ENCODE results near the gene SGCA. TPM values are rescaled to one million over a fixed set of nuclear protein-coding genes. Genes with fewer than 3 reads are reported as not detected.

Gene SGCA
- polyA plus RNA-seq, 1 donor (not counting 4 experiments of a cell fraction or from before 2014, with no cell fraction given), result not detected

GRCh38 chr17:50188921-50189549 lies 23.2 kb downstream of the SGCA start:
- dilution Hi-C loops (cut with MboI; ENCODE audit: extremely low pct_ligation_motif_present, low sequenced_read_pairs), result no loop called here
- no peak for TF ChIP-seq EZH2 (IDR thresholded peaks at IDR 0.05; ENCODE audit: low read length)
- TF ChIP-seq, protein P1, sequence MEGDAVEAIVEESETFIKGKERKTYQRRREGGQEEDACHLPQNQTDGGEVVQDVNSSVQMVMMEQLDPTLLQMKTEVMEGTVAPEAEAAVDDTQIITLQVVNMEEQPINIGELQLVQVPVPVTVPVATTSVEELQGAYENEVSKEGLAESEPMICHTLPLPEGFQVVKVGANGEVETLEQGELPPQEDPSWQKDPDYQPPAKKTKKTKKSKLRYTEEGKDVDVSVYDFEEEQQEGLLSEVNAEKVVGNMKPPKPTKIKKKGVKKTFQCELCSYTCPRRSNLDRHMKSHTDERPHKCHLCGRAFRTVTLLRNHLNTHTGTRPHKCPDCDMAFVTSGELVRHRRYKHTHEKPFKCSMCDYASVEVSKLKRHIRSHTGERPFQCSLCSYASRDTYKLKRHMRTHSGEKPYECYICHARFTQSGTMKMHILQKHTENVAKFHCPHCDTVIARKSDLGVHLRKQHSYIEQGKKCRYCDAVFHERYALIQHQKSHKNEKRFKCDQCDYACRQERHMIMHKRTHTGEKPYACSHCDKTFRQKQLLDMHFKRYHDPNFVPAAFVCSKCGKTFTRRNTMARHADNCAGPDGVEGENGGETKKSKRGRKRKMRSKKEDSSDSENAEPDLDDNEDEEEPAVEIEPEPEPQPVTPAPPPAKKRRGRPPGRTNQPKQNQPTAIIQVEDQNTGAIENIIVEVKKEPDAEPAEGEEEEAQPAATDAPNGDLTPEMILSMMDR (optimal IDR thresholded peaks at IDR 0.05 in 1 of 3, IDR thresholded peaks at IDR 0.05 in 1 of 3, conservative IDR thresholded peaks at IDR 0.05 in 1 of 3; ENCODE audit: extremely low read depth in 1 of 3, insufficient read depth in 2 of 3, low read length in 3 of 3), result no peak
- no peak for DNase-seq (ENCODE audit: low read depth, low spot score)
- Histone ChIP-seq H3K27ac (ENCODE audit: control insufficient read depth, insufficient read depth, low read length) (no peak overlapping the region), H3K9me3 (ENCODE audit: control insufficient read depth, low read depth, low read length) (no peaks in the 10 kb centered on the region), H2AFZ (ENCODE audit: control insufficient read depth, low read length) (no peak overlapping the region), H3K4me2 (ENCODE audit: control insufficient read depth, extremely low read depth, insufficient read depth, low read depth, low read length) (no peak overlapping the region), H3K27me3 (ENCODE audit: control insufficient read depth, extremely low read depth, insufficient read depth, low read length) (no peaks in the 10 kb centered on the region), H3K9me1 (ENCODE audit: control insufficient read depth, extremely low read depth, insufficient read depth, low read length) (no peaks in the 10 kb centered on the region), H3K79me2 (ENCODE audit: control insufficient read depth, insufficient read depth, low read length) (no peaks in the 10 kb centered on the region), H3K4me1 (ENCODE audit: control insufficient read depth, extremely low read depth, insufficient read depth, low read length) (peaks cover 10% of the 10 kb centered on the region), H3K4me3 (ENCODE audit: control insufficient read depth in 2 of 3, extremely low read depth in 1 of 3, insufficient read depth in 2 of 3, low read depth in 1 of 3, low read length in 3 of 3) (no peak overlapping the region), H3K9ac (ENCODE audit: control insufficient read depth, extremely low read depth, insufficient read depth, low read length) (no peak overlapping the region), H4K20me1 (ENCODE audit: control insufficient read depth, extremely low read depth, insufficient read depth, low read length) (no peaks in the 10 kb centered on the region), H3K36me3 (ENCODE audit: control insufficient read depth in 2 of 2, extremely low read depth in 1 of 2, insufficient read depth in 2 of 2, low read length in 2 of 2) (peaks cover 0 to 10% of the 10 kb centered on the region in 2 experiments)
- FAIRE-seq, result no peak

DNA sequence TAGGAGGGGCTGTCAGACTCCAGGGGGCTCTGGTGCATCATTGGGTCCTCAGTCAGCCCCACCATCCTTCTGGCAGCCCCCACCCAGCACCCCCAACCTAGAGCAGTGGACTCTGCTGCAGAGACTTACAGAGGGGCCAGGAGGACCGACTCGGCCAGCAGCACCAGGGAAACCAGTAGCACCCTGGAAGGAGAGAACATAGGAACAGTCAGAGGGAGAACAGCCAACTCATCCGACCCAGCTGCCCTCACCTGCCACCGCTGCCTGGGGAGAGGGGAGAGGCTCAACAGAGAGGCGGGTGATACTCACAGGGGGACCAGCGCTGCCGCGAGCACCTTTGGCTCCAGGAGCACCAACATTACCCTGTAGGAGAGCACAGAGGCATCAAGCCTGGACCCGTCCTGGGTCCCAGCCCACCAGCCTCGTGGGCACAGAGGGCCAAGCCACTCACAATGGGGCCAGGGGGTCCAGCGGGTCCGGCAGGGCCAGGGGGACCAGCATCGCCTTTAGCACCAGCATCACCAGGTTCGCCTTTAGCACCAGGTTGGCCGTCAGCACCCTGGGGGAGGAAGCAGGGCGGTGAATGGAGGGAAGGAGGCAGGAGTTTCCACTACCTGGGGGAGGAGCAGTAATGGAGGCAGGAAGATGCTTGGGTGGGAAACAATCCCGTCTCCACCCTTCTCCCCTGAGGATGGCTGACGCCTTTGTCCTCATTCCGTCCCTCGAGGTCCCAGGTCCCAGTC lies 23.9 kb downstream of the SGCA start:
- Histone ChIP-seq H3K9me3 (ENCODE audit: control insufficient read depth, low read depth, low read length) (no peaks in the 10 kb centered on the region), H3K36me3 (ENCODE audit: control insufficient read depth in 2 of 2, extremely low read depth in 1 of 2, insufficient read depth in 2 of 2, low read length in 2 of 2) (peaks cover 0 to 10% of the 10 kb centered on the region in 2 experiments), H3K9ac (ENCODE audit: control insufficient read depth, extremely low read depth, insufficient read depth, low read length) (no peak overlapping the region), H3K79me2 (ENCODE audit: control insufficient read depth, insufficient read depth, low read length) (no peaks in the 10 kb centered on the region), H4K20me1 (ENCODE audit: control insufficient read depth, extremely low read depth, insufficient read depth, low read length) (no peaks in the 10 kb centered on the region), H3K4me3 (ENCODE audit: control insufficient read depth in 2 of 3, extremely low read depth in 1 of 3, insufficient read depth in 2 of 3, low read depth in 1 of 3, low read length in 3 of 3) (no peak overlapping the region), H3K4me2 (ENCODE audit: control insufficient read depth, extremely low read depth, insufficient read depth, low read depth, low read length) (no peak overlapping the region), H3K27me3 (ENCODE audit: control insufficient read depth, extremely low read depth, insufficient read depth, low read length) (no peaks in the 10 kb centered on the region), H3K4me1 (ENCODE audit: control insufficient read depth, extremely low read depth, insufficient read depth, low read length) (peaks cover 3% of the 10 kb centered on the region), H3K9me1 (ENCODE audit: control insufficient read depth, extremely low read depth, insufficient read depth, low read length) (no peaks in the 10 kb centered on the region), H2AFZ (ENCODE audit: control insufficient read depth, low read length) (no peak overlapping the region), H3K27ac (ENCODE audit: control insufficient read depth, insufficient read depth, low read length) (no peak overlapping the region)
- DNase-seq (ENCODE audit: low read depth, low spot score) (no peak), FAIRE-seq (no peak)
- dilution Hi-C loops (cut with MboI; ENCODE audit: extremely low pct_ligation_motif_present, low sequenced_read_pairs), result no loop called here
- no peak for TF ChIP-seq EZH2 (IDR thresholded peaks at IDR 0.05; ENCODE audit: low read length)
- TF ChIP-seq, protein P1 (optimal IDR thresholded peaks at IDR 0.05 in 1 of 3, IDR thresholded peaks at IDR 0.05 in 1 of 3, conservative IDR thresholded peaks at IDR 0.05 in 1 of 3; ENCODE audit: extremely low read depth in 1 of 3, insufficient read depth in 2 of 3, low read length in 3 of 3), result no peak

Data from keratinocyte (primary cell).